PC-9 (cell line): ENCODE data around the gene ZGLP1. TPM values are rescaled to one million over a fixed set of nuclear protein-coding genes. Genes with fewer than 3 reads are reported as not detected.

ENCODE experiments used
- BruUV-seq: library from RNA; stranded (reverse); fragments of 400-500 nt; replicated peaks from 2 replicates; lab custom pipeline; 2021; lab: Mats Ljungman, UMichigan
- CTCF ChIA-PET: fragments of 300-600 bp; sonication (Branson Sonifier 250); formaldehyde crosslinking; loops from one replicate; lab custom pipeline; 2022; ENCODE audit warnings: antibody characterized with exemption; lab: Charles Lee
- POLR2A ChIA-PET: fragments of 300-600 bp; sonication (Branson Sonifier 250); formaldehyde crosslinking; loops from one replicate; lab custom pipeline; 2022; ENCODE audit warnings: antibody characterized with exemption; ENCODE audit not compliant: unreplicated experiment; lab: Charles Lee
- DNase-seq, 2 experiments: peaks; one replicate each; pipeline versions ENCODE4 v3.0.0 to v3.0.0-alpha.2; 2015 to 2022; ENCODE audit warnings: mixed read lengths in 1 of 2
- H2AFZ ChIP-seq: fragments of 200-600 bp; sonication (generic); 2 replicates; pipeline ENCODE4 v1.8.1; 2017; ENCODE audit warnings: antibody characterized with exemption
- H3F3A ChIP-seq: fragments of 200-600 bp; sonication (generic); 2 replicates; pipeline ENCODE4 v1.8.1; 2017; ENCODE audit warnings: antibody characterized with exemption, mild to moderate bottlenecking, low read depth; ENCODE audit not compliant: insufficient read depth
- H3K27ac ChIP-seq: fragments of 200-600 bp; sonication (generic); 2 replicates; pipeline ENCODE4 v1.6.1; 2016; ENCODE audit warnings: mixed run types
- H3K27me3 ChIP-seq: fragments of 200-600 bp; sonication (generic); 2 replicates; pipeline ENCODE4 v1.6.1; 2016; ENCODE audit warnings: low read depth, mixed run types; ENCODE audit not compliant: insufficient read depth
- H3K36me3 ChIP-seq: fragments of 200-600 bp; sonication (generic); 2 replicates; pipeline ENCODE4 v1.6.1; 2016; ENCODE audit warnings: low read depth, mixed run types
- H3K4me1 ChIP-seq: fragments of 200-600 bp; sonication (generic); replicated peaks from 2 replicates; pipeline ENCODE4 v1.6.1; 2016; ENCODE audit warnings: mixed run types; ENCODE audit not compliant: insufficient read depth
- H3K4me2 ChIP-seq: fragments of 200-600 bp; sonication (generic); 2 replicates; pipeline ENCODE4 v1.6.1; 2017; ENCODE audit warnings: mixed run types
- H3K4me3 ChIP-seq: fragments of 200-600 bp; sonication (generic); 2 replicates; pipeline ENCODE4 v1.6.1; 2016; ENCODE audit warnings: mixed run types
- H3K79me2 ChIP-seq: fragments of 200-600 bp; sonication (generic); 2 replicates; pipeline ENCODE4 v1.6.1; 2017; ENCODE audit warnings: low read depth, mixed run types
- H3K9me2 ChIP-seq: fragments of 200-600 bp; sonication (generic); 2 replicates; pipeline ENCODE4 v1.8.1; 2017; ENCODE audit warnings: mild to moderate bottlenecking; ENCODE audit not compliant: insufficient read depth
- H3K9me3 ChIP-seq: fragments of 200-600 bp; sonication (generic); 2 replicates; pipeline ENCODE4 v1.8.1; 2016; ENCODE audit warnings: low read depth; ENCODE audit not compliant: insufficient read depth
- H4K20me1 ChIP-seq: fragments of 200-600 bp; sonication (generic); 2 replicates; pipeline ENCODE4 v1.8.1; 2017; ENCODE audit not compliant: insufficient read depth
- CTCF ChIP-seq: fragments of 200-600 bp; sonication (generic); conservative IDR thresholded peaks from 2 replicates; pipeline ENCODE4 v1.6.1; 2017; ENCODE audit warnings: mixed run types, antibody characterized with exemption, mild to moderate bottlenecking, moderate library complexity
- EZH2 ChIP-seq: fragments of 200-600 bp; sonication (generic); IDR thresholded peaks from 2 replicates; pipeline ENCODE4 v1.8.0; 2017; ENCODE audit warnings: antibody characterized with exemption, low read depth
- intact Hi-C: fragments of 100-400 bp; cut with micrococcal nuclease; formaldehyde crosslinking; loops from one replicate; pipeline ENCODE4 v1.10.0; 2022; ENCODE audit not compliant: unreplicated experiment
- total RNA-seq: library from RNA; stranded (reverse); gene quantifications from 2 replicates; pipeline ENCODE4 v1.2.3, GENCODE V29; 2021

Gene ZGLP1
- total RNA-seq, 1 experiment from 2014 or later: 7.5 TPM

GRCh38 chr19:10266706-10267105, 42.9 kb downstream of the ZGLP1 start:
- CTCF ChIA-PET: interaction anchor here (0.6 to 1.6 kb wide), 4 partner anchors 49 to 146 kb away, joined by 3 to 5 read pairs (median 4); partner anchors contain the start of gene FDX2

GRCh38 chr19:10262771-10263170, 46.8 kb downstream of the ZGLP1 start:
- ChIA-PET POLR2A (no interaction called here), CTCF (interaction anchor here (0.7 kb wide), 1 partner anchor 216 kb away, joined by 3 read pairs; no protein-coding TSS in a partner anchor)
- no peak for DNase-seq
- intact Hi-C loops: loop anchor here (10.0 kb wide), 1 partner anchor 302 kb away; the partner anchor contains the start of genes CDKN2D and KRI1
- TF ChIP-seq CTCF (no peak), EZH2 (no peak)
- no peaks in the 10 kb centered on the region for H3K9me2 ChIP-seq
- H2AFZ ChIP-seq: no peak overlapping the region
- peaks cover 32% of the 10 kb centered on the region for H3F3A ChIP-seq
- H3K79me2 ChIP-seq: no peaks in the 10 kb centered on the region
- no peak overlapping the region for H3K4me2 ChIP-seq
- no peak overlapping the region for H3K4me3 ChIP-seq
- no TSS peak for BruUV-seq
- H4K20me1 ChIP-seq: 0 out of 2 replicates have a peak, but pooled peaks cover 3% of the 10 kb centered on the region
- no peaks in the 10 kb centered on the region for H3K27me3 ChIP-seq
- no peaks in the 10 kb centered on the region for H3K36me3 ChIP-seq
- no peaks in the 10 kb centered on the region for H3K9me3 ChIP-seq
- no peak overlapping the region for H3K27ac ChIP-seq
- H3K4me1 ChIP-seq: peaks cover 18% of the 10 kb centered on the region

More at GRCh38 chr19:10266706-10267105, 42.9 kb downstream of the ZGLP1 start:
- H3K4me2 ChIP-seq: no peak overlapping the region
- no peaks in the 10 kb centered on the region for H3K9me2 ChIP-seq
- H3F3A ChIP-seq: peaks cover 21% of the 10 kb centered on the region
- intact Hi-C loops: loop anchor here (10.0 kb wide), 1 partner anchor 298 kb away; the partner anchor contains the start of genes CDKN2D and KRI1
- no peaks in the 10 kb centered on the region for H3K36me3 ChIP-seq
- H2AFZ ChIP-seq: no peak overlapping the region
- POLR2A ChIA-PET: no interaction called here
- H3K27me3 ChIP-seq: no peaks in the 10 kb centered on the region
- DNase-seq: no peak
- BruUV-seq: no TSS peak
- no peak for TF ChIP-seq EZH2
- no peak for TF ChIP-seq CTCF
- no peak overlapping the region for H3K27ac ChIP-seq
- peaks cover 19% of the 10 kb centered on the region for H3K4me1 ChIP-seq
- H3K9me3 ChIP-seq: no peaks in the 10 kb centered on the region
- H3K4me3 ChIP-seq: no peak overlapping the region
- H4K20me1 ChIP-seq: no peaks in the 10 kb centered on the region
- peaks cover 5% of the 10 kb centered on the region; the same call in 1 of the 2 replicates for H3K79me2 ChIP-seq

GRCh38 chr19:10260141-10260584, 49.5 kb downstream of the ZGLP1 start:
- POLR2A ChIA-PET: interaction anchor here (0.6 to 0.8 kb wide), 5 partner anchors 31 to 490 kb away, joined by 3 to 10 read pairs (median 4); no protein-coding TSS in a partner anchor

More at GRCh38 chr19:10260141-10260584, 49.5 kb downstream of the ZGLP1 start:
- CTCF ChIA-PET: interaction anchor here (0.6 to 3.2 kb wide), 8 partner anchors 10 to 140 kb away, joined by 3 to 30 read pairs (median 6); partner anchors contain the start of genes ICAM5 and TYK2
- Histone ChIP-seq H3K9me2 (no peaks in the 10 kb centered on the region), H3K79me2 (no peaks in the 10 kb centered on the region), H3K36me3 (peaks cover 3% of the 10 kb centered on the region; the same call in 1 of the 2 replicates), H4K20me1 (0 out of 2 replicates have a peak, but pooled peaks cover 3% of the 10 kb centered on the region), H3K4me1 (peaks cover 18% of the 10 kb centered on the region), H3K9me3 (no peaks in the 10 kb centered on the region), H3F3A (peaks cover 49% of the 10 kb centered on the region), H3K27ac (0 out of 2 replicates have a peak overlapping the region, but pooled peaks have one; percentile 5), H3K4me2 (no peak overlapping the region), H3K27me3 (no peaks in the 10 kb centered on the region), H2AFZ (no peak overlapping the region), H3K4me3 (no peak overlapping the region)
- TF ChIP-seq EZH2 (no peak), CTCF (no peak)
- DNase-seq: peak in 1 of 2 experiments; percentile 76
- BruUV-seq: no TSS peak
- intact Hi-C loops: loop anchor here (10.0 kb wide), 1 partner anchor 305 kb away; the partner anchor contains the start of genes CDKN2D and KRI1
